ENCODE measurements around the gene PDX1.
"Not testable (repeated sequence)": the region's sequence is repeated elsewhere in the genome, so short reads cannot be mapped to it uniquely, and the experiment has no call there.

PDX1 gene

DNA sequence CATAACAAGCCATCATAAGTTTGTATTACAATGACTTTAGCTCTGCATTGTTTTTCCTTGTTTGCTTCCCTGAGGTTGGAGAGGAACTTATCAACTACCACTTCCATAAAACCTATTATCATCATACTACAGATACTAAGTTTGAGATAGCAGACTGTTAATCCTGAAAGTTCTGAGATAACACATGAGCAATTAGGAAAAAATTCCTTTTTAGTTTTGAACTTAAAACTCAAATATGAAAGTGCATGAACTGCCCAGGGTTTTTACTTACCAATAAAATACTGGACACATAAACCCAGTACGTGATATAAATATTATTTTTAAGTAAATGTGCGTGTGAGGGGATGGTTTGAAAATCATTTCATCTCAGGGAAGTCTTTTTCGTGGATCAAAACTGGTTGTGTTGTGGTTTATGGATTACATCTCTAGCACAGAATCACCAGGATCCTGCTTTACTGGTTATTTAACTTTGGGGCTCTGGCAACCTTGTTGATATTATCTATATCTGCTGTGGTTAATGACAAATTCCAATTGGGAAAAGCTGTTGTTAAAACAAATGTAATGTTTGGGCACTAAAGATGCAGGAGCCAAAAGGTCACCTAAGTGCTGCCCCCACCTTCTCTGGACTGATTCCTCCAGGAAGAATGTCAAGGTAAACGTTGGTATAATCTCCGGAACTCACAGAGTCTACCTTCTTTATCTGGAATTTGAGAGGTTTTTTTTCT lies 36.9 kb downstream of the PDX1 start:
- no peak for DNase-seq (ENCODE audit: low spot score)

DNA sequence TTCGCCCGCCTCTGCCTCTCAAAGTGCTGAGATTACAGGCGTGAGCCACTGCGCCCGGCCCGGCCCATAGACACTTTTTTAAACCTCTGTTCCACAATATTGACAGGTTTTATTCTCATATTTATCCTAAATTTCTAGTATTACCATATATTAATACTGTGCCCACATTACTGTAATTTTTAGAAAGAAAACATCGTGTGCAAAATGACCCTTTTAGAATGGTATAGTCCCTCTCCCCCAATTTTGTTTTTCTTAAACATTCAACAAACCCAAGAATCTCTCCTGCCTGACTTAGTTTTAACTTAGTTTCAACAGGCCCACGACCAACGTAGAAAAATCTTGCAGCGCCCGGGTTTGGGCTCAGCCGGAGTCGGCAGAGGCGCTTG lies 40.2 kb downstream of the PDX1 start:
- DNase-seq (ENCODE audit: low spot score), result no peak

DNA sequence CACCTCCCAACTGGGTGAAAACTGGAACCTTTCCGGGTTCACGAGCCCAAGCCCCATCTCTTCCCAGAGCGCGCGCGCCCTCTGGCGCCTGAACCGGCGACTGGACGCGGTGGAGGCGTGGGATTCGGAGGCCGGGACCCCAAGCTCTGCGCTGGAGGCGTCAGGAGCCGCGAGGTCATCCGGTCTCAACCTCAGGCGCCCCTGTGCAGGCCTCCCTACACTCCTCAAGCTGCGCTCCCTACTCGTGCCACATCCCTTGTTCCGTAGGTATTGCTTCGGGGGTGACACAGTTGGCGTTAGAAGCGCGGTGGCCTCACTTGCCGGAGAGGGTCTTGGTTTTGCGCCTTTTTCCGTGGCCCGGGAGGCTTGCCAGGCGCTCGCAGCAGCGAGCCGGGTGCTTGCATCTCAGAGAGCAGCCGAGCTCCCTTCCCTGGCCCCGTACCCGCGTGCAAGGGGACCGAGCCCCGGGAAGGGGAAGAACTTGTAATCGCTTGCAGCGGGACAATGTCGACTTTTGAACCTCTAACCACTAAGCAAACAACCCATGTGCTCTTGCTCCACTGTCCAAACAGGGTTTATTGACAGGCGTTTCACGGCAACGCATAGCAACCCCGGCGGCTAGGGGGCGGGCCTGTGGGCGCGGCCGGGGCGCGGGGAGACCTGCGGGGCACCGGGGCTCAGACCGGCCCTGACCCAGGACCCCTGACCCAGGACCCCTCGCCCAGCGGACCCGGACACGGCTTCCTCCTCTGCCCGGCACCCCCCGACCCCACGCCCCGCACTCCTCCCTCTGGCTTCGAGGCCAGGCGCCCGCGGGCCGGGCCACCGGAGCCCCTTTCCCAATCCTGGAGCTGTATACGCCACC lies 40.8 kb downstream of the PDX1 start:
- peak; percentile 7 for DNase-seq (ENCODE audit: low spot score)

DNA sequence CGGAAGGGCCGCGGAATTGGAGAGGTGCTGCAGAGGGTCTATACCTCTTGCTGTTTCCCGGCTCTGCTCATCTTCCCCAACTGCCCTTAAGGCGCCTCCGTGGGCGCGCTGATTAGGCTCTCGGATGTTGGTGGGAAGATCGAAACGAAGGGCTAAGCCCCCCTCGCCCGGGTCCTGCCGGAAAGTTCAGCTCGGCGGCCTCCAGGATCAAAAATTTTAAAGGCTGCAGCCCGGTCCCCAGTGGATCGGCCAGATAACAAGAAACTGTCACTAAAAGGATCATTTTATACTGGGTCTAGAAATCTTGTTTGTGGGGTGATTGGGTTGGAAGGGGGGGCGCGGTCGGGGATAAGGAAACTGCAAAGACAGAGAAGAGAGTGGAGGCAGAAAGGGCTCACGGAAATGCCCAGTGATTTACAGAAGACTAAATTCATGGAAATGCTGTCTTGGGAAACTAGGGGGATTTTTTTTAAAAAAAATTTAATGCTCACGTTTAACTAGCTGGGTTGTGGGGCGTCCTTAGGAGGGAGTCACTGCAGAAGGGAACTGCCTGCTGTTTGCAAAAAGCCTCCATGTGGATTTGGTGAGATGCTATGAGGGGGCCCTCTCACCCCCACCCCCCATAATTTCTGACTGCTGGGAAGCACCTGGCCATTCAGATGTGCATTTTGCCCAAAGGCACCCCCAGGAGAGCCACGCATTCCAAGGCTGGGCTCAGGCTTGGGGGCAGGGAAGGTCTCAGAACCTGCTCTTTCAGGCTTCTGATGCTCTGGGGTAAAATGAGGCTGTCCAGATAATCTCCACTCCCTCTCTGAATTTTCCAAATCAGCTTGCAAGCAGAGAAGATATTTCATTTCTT lies 41.7 kb downstream of the PDX1 start:
- no peak for DNase-seq (ENCODE audit: low spot score)

DNA sequence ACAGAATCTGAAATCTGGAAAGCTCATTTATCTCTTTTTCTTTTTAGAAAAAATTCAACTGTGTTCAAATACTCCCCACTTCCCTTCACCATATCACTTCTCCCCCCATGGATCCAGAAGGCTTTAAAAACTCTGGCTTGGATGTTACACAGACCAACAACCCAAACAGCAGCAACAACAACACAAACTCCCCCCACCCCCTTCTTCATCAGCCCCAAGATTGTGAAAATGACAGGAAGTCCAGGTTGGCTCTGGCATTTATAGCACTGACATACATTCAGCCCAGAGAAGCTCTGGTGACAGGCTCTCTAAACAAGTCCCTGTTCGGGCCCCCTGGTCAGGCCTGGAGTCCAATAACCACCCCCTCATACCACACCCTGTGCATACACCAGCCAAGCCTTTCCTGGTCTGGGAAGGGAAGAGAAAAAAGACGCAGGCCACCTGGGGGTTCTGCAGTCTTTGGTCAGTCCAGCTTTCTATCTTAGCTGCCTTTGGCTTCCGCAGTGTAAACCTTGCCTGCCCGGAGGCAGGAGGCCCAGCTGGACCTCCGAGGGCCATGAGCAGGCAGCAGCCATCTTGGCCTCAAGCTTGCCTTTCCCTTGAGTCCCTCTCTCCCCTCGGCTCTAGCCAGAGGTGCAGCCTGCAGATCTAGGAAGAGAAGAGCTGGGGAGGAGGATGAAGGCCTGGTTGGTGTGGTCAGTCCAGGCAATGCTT lies 42.5 kb downstream of the PDX1 start:
- no peak for DNase-seq (ENCODE audit: low spot score)

DNA sequence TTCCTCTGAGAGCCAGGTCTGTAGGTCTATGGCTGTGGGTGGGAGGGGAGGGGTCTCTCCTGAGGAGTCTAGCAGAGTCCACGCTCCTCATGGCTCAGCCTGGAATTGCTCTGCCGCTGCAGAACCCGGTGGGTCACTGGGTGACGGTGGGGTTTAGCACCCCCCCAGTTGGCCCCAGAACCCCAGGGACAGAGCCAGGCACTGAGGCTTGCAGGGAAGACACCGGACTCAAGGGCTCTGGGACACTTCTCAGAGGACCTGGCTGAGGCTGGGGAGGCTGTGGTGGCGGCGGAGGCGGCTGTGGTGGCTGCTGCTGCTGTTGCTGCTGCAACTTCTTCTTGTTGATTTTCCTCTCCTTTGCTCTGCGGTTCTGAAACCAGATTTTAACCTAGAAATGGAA lies 43.2 kb downstream of the PDX1 start:
- no peak for DNase-seq (ENCODE audit: low spot score)

DNA sequence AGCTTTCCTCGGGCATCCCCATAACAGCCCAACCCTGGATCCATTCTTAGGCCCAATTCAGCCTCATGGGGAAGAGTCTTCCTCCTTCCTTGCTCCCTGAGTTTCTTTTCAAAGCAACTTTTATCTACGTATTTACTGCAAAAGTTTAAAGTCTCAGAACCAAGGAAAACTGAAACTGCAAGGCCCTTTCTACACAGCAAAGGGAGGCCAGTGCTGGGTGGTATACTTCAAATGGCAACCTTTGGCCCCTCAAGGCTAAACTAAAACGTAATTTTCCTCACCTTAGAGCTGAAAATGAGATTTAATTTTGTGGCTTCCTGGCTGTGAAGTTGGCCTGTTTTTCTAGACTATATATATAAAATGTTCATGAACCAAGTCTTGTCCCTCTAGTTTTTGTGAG lies 43.7 kb downstream of the PDX1 start:
- no peak for DNase-seq (ENCODE audit: low spot score)

DNA sequence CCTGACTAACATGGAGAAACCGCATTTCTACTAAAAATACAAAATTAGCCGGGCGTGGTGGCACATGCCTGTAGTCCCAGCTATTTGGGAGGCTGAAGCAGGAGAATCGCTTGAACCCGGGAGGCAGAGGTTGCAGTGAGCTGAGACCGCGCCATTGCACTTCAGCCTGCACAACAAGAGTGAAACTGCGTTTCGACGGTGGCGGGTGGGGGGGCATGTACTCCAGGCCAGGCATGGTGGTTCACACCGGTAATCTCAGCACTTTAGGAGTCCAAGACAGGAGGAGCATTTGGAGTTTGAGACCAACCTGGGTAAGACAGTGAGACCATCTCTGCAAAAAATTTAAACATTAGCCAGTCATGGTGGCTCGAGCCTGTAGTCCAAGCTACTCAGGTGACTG lies 44.4 kb downstream of the PDX1 start:
- DNase-seq (ENCODE audit: low spot score), result not testable (repeated sequence)

DNA sequence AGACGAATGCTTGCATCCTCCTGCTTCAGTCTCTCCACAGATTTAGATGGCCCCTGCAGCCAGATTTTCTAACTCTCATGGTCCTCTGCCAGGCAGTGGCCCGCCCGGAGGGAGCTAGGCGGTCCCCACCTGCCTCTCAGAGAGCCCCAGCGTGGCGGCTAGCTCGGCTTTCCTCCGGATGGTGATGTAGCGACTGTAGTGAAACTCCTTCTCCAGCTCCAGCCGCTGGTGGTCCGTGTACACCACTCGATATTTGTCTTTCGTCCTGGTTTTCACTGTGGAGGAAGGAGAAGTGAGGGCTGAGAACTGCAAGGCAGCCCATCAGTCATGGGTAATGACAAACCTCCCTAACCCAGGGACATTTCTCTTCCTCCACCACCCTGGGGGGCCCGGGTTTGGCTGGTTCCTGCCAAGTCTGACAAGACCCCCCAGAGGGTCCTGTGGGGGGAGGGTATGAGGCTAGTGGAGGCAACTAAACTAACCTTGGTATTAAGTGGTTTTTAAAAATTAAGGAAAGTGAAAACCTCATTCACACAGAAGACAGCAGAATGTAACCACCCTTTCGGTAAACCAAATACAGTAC lies 45.0 kb downstream of the PDX1 start:
- DNase-seq (ENCODE audit: low spot score), result no peak

DNA sequence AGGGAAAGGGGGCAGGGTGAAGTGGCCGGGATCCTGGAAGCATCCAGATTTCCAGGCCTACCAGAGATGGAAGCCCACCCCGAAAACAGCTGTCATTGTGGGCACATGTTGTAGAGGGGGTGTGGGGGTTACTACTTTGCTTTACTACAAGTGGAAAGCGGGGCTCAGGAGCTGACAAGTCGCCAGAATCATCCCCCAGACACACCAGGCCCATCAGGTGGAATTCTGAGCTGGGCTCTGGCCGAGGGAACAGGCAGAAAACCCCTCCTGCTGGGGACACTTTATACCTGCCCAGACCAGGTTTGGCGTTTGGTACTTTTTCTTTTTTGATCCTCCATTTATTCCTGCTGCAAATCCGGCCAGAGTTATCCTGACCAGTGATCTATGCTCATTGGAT lies 45.5 kb downstream of the PDX1 start:
- DNase-seq (ENCODE audit: low spot score), result no peak

DNA sequence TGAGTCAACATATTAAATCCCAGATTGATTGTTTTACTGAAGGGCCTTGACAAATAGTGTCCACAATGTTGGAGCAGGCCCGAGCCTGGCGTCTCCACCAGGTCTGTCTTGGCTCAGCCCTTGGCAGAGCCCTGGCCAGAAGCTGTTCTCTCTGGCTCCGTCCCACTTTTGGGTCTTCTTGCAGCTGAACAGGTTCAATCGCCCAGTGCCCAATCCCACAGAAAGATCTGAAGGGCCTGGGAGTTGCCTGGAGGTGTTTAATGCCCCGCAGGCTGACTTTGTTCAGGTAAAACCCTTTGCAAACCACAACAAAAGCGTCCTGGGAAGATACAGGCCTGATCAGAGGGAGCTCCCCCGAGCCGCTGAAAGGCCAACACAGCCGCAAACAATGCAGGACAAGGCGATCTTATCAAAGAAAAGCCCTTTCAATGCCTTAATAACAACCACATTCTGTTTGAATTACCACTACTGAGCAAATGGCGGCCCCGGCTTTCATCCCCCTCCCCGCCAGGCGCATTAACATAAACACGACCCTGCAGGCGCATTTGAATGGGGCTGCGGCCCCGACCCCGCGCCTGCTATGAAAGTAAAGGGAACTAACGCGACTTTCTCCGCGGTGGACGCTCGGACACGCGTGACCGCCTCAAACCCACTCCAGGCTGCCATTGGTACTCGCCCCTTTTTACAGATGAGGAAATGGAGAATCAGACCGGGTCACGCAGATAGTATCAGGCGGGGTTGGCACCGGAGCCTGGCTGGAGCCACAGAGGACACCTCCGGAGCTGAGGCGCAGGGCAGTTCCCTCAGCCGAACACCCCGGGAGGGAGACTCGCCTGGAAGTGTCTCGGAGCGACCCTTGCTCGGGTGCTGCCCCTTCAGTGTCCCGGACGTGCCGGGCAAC lies 46.2 kb downstream of the PDX1 start:
- no peak for DNase-seq (ENCODE audit: low spot score)

DNA sequence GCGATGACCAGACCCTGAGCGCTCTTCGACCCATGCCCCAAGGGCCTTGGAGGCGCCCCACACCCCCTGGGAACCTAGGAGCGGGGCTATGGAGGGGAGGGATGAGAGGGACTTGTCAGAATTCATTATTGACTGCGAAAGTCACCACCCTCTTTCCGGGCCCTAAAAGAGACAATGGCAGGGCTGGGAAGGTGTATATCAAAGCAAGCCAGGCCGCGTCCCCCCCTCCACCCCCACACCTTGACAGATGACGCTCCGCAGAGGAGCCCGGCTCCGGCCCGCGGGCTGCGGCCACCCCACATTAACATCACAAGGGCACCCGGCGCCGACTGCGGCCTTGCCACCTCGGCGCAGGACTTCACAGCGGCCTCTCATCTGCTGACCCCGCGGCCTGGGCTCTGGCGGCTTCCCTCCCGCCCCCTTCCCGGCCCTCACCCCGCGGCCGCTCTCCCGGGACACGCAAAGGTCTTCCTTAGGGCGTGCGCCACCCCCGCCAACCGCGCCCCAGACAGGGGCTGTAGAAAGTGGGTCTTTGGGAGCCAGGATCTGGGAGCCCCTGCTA lies 46.9 kb downstream of the PDX1 start:
- no peak for DNase-seq (ENCODE audit: low spot score)

DNA sequence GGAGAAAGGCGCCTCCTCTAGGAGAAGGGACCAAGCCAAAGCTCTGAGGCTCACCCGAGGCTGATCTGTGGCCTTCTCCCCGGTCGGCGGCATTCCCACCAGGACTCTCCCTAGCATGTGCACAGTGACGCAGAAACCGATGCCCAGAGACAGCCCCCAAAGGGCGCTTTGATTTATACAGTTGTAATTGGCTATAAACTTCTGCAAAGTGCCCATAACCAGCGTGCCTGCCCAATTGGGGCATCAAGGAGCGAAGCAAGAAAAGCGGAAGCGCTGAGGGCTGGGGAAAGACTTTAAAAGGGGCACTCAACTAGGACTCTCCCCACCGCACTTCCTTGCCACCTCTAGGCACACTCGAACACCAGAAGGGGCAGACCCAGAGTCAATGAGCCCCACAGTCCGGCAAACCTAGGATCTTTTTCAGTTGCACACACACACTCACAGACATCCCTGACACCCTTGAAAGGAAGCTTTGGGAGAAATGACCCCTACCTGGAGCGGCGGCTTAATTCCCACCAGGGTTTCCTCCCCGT lies 47.5 kb downstream of the PDX1 start:
- no peak for DNase-seq (ENCODE audit: low spot score)

DNA sequence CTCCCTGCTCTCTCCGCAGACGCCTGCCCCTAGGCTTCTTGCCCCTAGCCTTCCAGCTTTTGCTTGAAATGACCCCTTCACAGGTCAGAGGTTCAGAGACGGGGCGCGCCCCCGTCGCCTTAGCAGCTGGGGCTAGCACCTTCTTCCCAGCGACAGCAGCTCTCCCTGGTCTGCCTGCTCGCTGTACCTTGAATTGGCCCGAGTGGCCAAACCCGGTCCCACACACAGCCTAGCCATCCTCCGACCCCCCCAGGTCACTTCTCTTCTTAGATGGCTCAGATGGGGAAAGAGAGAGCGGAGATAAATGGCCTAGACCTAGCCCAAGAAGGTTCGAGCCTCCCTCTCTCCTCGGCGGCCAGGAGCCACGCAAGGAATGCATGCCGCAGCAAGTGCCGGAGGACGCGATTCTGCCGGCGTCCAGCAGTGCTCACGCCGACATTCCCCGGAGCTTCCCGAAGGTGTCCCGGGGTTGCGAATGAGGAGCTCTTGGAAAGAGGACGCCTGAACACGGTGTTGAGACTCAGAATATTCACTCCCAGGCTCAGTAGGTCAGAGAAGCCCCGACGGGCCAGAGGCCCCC lies 48.0 kb downstream of the PDX1 start:
- no peak for DNase-seq (ENCODE audit: low spot score)

DNA sequence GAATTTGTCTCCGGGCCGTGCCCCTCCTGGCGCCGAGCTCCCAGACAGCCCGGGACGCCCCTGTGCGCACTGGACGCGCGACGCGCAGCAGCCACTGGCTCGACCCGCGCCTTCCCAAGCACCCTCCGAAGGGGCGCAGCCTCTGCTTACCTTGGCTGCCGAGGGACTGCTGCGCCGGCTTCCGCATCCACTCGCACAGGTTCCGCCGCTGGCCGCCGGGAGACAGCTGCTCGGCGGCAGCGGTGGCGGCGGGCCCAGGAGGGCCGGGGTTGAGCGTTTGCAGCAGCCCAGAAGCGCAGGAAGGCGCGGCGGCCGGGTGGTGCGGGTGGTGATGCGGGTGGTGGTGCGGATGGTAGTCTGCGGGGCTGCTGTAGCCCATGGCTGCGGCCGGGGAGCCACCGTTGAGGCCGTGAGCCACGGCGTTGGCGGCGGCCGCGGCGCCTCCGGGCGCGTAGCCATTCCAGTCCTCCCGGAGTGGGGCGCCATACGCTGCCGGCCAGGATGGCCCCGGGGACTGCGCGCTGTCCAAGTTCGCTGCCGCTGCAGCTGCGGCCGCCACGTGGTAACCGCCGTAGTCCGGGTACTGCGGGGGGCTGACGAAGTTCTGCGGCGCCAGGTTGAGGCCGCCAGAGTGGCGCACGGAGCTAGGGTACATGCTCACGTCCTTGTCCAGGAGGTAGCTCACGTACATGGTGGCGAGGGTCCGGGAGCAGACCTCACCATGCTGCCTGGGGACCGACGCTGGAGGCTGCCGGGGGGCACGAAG lies 48.7 kb downstream of the PDX1 start:
- DNase-seq (ENCODE audit: low spot score), result no peak

DNA sequence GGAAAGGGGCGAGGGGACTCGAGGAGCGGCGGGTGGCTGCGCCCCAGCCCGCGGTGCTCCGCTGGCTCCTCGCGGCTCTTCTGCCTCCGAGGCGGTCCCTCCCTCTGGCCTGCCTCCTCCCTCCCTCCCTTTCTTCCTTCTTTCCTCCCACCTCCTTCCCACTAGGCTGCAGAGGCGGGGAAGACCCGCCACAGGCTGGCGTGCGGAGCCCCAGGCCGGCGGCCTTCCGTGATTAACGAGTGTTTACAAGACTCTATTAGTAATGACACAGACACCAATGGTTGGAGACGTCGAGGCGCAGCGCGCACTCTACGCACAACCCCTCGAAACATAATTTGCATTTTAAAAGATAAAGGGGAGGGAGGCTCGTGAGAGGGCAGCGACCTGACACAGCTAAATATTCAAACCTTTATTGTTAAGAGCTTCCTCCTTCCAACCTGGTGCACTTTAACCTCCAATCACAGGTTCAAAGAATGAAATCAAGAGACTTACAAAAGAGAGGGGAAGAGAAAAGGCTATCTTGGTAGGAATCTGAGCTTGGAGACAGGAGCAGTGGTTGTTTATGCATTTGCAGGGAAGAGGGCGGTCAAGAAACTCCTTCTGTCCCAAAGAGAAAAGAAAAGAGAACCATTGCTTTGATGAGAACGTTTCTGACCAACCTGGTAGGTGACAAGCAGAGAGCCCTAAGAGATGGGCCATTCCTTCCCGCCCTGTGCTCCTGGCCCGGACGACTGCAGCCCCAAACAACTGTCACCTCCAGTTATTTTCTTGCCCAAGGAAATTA lies 49.5 kb downstream of the PDX1 start, which contains the start of gene CDX2:
Gene CDX2 (minus strand): TSS at position 234 of the 784 bp plus-strand sequence. CDS start 309 bp downstream, outside the sequence.
- DNase-seq (ENCODE audit: low spot score), result no peak

DNA sequence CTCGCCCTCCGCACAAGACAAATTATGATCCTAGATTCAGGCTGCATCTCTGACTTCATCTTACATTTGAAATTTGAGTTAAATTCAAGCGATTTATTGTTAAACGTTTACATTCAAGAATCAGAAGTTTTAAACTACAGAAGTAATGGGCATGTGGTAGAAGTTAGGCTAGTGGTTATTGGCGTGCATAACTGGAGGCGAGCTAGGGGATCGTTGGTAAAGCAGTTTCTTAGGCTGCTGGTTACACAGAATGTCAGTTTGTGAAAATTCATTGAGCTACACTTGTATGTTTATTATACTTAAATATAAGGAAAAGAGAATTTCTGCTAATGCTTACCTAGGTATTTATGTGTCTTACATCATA lies 50.0 kb downstream of the PDX1 start:
- DNase-seq (ENCODE audit: low spot score), result no peak

All from hematopoietic multipotent progenitor cell treated with erythropoietin and hydrocortisone succinate and interleukin-3 and kit ligand, for 15 days (in vitro differentiated cells).